ENCODE results near the gene ZNF235. TPM values are rescaled to one million over a fixed set of nuclear protein-coding genes. Genes with fewer than 3 reads are reported as not detected.

ZNF235 gene
- total RNA-seq, 2 experiments from 2014 or later, result 2.7 to 3.6 TPM

DNA sequence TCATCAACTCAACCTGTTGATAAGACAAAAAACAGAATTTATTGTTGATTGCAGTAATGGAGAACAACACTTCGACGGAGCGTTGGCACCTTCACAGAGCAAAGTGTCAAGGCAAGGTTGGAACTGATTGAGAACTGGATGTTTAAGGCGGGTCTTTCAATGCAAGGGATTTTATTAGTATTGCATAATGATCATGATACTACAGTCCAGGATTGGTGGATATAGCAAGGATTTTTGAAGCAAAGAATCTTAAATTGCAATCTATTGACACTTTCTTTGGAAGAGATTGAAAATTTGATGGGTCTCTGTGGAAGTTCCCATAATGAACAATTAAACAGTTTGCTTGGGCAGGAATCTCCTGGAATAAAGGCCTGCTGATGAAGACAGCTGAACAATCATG lies 632 bp upstream of the ZNF235 start:
- Mint-ChIP-seq H3K4me3 (peak overlapping the region; percentile 83), H3K9me3 (peaks cover 18% of the 10 kb centered on the region), H3K36me3 (ENCODE audit: low read depth) (peaks cover 18% of the 10 kb centered on the region), H3K27ac (no peak overlapping the region), H3K4me1 (ENCODE audit: low read depth) (peaks cover 20% of the 10 kb centered on the region), H3K27me3 (peaks cover 3% of the 10 kb centered on the region)
- CTCF ChIA-PET, result interaction anchor here (1.1 kb wide), 1 partner anchor 211 kb away, joined by 4 read pairs; no protein-coding TSS in a partner anchor
- TF ChIP-seq, protein P1, sequence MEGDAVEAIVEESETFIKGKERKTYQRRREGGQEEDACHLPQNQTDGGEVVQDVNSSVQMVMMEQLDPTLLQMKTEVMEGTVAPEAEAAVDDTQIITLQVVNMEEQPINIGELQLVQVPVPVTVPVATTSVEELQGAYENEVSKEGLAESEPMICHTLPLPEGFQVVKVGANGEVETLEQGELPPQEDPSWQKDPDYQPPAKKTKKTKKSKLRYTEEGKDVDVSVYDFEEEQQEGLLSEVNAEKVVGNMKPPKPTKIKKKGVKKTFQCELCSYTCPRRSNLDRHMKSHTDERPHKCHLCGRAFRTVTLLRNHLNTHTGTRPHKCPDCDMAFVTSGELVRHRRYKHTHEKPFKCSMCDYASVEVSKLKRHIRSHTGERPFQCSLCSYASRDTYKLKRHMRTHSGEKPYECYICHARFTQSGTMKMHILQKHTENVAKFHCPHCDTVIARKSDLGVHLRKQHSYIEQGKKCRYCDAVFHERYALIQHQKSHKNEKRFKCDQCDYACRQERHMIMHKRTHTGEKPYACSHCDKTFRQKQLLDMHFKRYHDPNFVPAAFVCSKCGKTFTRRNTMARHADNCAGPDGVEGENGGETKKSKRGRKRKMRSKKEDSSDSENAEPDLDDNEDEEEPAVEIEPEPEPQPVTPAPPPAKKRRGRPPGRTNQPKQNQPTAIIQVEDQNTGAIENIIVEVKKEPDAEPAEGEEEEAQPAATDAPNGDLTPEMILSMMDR (IDR thresholded peaks at IDR 0.05), result no peak
- ATAC-seq, result no peak
- DNase-seq, result no peak
- POLR2A ChIA-PET, result no interaction called here
- intact Hi-C loops (cut with micrococcal nuclease), result loop anchor here (10.0 kb wide), 1 partner anchor 91 kb away; the partner anchor contains the start of gene ZNF227

DNA sequence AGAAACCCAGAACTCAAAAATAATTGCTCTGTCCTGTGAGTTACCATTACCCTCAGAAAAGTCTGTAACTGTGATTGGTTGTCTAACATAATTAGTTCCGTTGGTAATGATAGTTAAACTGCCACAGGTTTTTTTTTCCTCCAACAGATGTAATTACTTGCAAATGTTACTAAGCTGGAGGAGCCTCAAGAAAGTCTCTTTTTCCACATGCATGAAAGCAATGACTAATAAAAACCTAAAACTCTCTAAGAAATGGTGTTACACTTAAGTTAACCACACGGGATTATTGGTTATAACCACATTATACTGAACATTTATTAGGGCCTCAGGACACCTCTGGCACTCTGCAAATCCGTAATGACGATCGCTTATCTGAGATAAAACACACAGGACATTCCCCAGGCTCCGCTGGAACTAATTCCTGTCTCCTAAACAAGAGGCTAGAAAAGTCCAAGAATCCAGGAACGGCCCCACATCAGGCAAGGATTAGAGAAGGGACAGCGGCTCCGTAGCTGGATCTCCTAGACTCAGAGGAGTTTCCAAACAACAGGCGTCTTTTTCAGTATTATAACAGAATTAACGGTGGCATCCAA lies 753 bp downstream of the ZNF235 start:
- CTCF ChIA-PET, result interaction anchor here (1.1 kb wide), 1 partner anchor 209 kb away, joined by 4 read pairs; no protein-coding TSS in a partner anchor
- peaks cover 15% of the 10 kb centered on the region for H3K9me3 Mint-ChIP-seq
- H3K27me3 Mint-ChIP-seq, result peaks cover 3% of the 10 kb centered on the region
- ATAC-seq, result peak; percentile 34
- DNase-seq, result peak; percentile 4
- peak overlapping the region; percentile 81 for H3K27ac Mint-ChIP-seq
- H3K36me3 Mint-ChIP-seq (ENCODE audit: low read depth), result peaks cover 32% of the 10 kb centered on the region
- TF ChIP-seq, protein P1 (IDR thresholded peaks at IDR 0.05), result no peak
- peaks cover 20% of the 10 kb centered on the region for H3K4me1 Mint-ChIP-seq (ENCODE audit: low read depth)
- POLR2A ChIA-PET, result interaction anchor here (1.0 kb wide), 1 partner anchor 92 kb away, joined by 4 read pairs; the partner anchor contains the start of gene ZNF227
- H3K4me3 Mint-ChIP-seq, result peak overlapping the region; percentile 83
- intact Hi-C loops (cut with micrococcal nuclease), result loop anchor here (10.0 kb wide), 1 partner anchor 89 kb away; the partner anchor contains the start of gene ZNF227

DNA sequence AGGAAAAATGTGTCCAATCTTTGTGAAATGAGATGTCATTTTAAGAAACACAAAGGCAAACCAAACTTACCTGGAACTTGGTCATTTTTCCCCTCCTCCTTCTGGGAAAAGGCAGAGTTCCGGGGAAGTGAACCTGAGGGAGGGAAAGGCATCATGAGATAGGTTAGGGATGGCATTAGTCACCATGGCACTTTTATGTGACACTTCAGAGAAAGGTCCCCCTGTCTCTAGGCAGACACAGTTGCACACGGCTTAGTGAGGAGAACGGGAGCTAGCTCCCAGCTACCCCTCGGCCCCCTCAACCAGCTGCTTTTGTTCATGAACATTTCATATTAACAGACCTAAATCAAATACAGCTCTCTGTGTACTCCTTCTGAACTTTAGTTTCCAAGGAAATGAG lies 1.5 kb downstream of the ZNF235 start:
- ChIA-PET CTCF (no interaction called here), POLR2A (no interaction called here)
- peaks cover 20% of the 10 kb centered on the region for H3K4me1 Mint-ChIP-seq (ENCODE audit: low read depth)
- peak overlapping the region; percentile 83 for H3K4me3 Mint-ChIP-seq
- H3K27me3 Mint-ChIP-seq, result no peaks in the 10 kb centered on the region
- TF ChIP-seq, protein P1 (IDR thresholded peaks at IDR 0.05), result no peak
- ATAC-seq (no peak), DNase-seq (no peak)
- intact Hi-C loops (cut with micrococcal nuclease), result loop anchor here (10.0 kb wide), 1 partner anchor 89 kb away; the partner anchor contains the start of gene ZNF227
- H3K36me3 Mint-ChIP-seq (ENCODE audit: low read depth), result peaks cover 39% of the 10 kb centered on the region
- H3K27ac Mint-ChIP-seq, result no peak overlapping the region
- H3K9me3 Mint-ChIP-seq, result peaks cover 9% of the 10 kb centered on the region

DNA sequence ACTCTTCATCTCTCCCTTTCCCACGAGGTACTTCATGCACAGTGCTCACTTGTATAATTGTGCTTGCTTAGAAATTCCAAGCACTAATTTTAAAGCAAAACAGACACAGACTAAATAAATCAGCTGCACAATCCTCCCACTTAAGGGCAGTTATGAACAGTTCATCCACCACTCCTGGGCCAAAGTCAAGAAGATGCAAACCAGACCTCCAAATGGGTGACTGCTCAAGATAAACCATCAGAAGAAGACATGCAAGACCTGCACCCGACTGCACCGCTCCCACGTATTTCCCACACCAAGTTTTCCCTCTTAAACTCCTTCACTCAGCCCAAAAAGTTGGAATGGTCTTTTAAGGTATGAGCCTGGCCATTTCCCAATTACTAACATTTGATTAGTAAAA lies 19.9 kb downstream of the ZNF235 start:
- ATAC-seq, result no peak
- no peak for DNase-seq
- Mint-ChIP-seq H3K4me1 (ENCODE audit: low read depth) (no peaks in the 10 kb centered on the region), H3K9me3 (peaks cover 79% of the 10 kb centered on the region), H3K27me3 (no peaks in the 10 kb centered on the region), H3K27ac (no peak overlapping the region), H3K4me3 (no peak overlapping the region), H3K36me3 (ENCODE audit: low read depth) (peaks cover 60% of the 10 kb centered on the region)
- TF ChIP-seq, protein P1 (IDR thresholded peaks at IDR 0.05), result no peak
- ChIA-PET POLR2A (no interaction called here), CTCF (no interaction called here)
- intact Hi-C loops (cut with micrococcal nuclease), result no loop called here

DNA sequence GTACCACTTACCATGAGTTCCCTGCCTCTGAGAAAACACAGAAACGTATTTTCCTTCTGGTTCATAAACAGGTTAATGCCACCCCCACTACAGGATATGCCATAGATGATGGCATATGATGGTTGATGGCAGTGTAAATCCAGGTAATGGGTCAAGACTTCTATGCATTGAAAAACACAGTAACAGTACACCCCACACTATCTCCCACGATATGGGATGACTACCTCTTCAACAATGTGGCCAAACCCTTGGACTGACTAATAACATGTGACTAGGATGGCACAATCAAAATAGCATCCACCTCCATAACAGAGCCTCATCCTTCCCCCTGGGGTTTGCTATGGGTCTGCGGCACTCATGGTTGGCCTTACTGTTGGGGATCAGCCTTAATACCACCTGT lies 22.0 kb downstream of the ZNF235 start:
- no peak for DNase-seq
- Mint-ChIP-seq H3K4me3 (no peak overlapping the region), H3K27me3 (no peaks in the 10 kb centered on the region), H3K9me3 (peaks cover 73% of the 10 kb centered on the region), H3K27ac (no peak overlapping the region), H3K4me1 (ENCODE audit: low read depth) (no peaks in the 10 kb centered on the region), H3K36me3 (ENCODE audit: low read depth) (peaks cover 49% of the 10 kb centered on the region)
- intact Hi-C loops (cut with micrococcal nuclease), result no loop called here
- TF ChIP-seq, protein P1 (IDR thresholded peaks at IDR 0.05), result no peak
- ChIA-PET POLR2A (no interaction called here), CTCF (no interaction called here)
- ATAC-seq, result no peak
